H9 (cell line): ENCODE data around the gene NEURL2. TPM values are rescaled to one million over a fixed set of nuclear protein-coding genes. Genes with fewer than 3 reads are reported as not detected.

ENCODE experiments used
- DNase-seq: peaks from one replicate; pipeline ENCODE4 v3.0.0-alpha.2; 2017
- H2AFZ ChIP-seq: one replicate; pipeline ENCODE4 v1.6.1; 2013; ENCODE audit warnings: mild to moderate bottlenecking, low read length, control low read depth, moderate library complexity
- H2AK5ac ChIP-seq: 2 replicates; pipeline ENCODE4 v1.6.1; 2013; ENCODE audit warnings: low read length, control low read depth, mixed read lengths; ENCODE audit not compliant: insufficient read length
- H2BK120ac ChIP-seq: one replicate; pipeline ENCODE4 v1.6.1; 2013; ENCODE audit warnings: low read depth, mild to moderate bottlenecking, low read length, control low read depth, inconsistent platforms; ENCODE audit not compliant: poor library complexity, severe bottlenecking
- H2BK12ac ChIP-seq: 2 replicates; pipeline ENCODE4 v1.6.1; 2013; ENCODE audit warnings: low read length, control low read depth, mixed read lengths, low read depth; ENCODE audit not compliant: insufficient read length
- H2BK15ac ChIP-seq: 2 replicates; pipeline ENCODE4 v1.6.1; 2013; ENCODE audit warnings: low read depth, low read length, control low read depth
- H2BK20ac ChIP-seq: one replicate; pipeline ENCODE4 v1.6.1; 2013; ENCODE audit warnings: low read depth, mild to moderate bottlenecking, low read length, control low read depth, inconsistent platforms; ENCODE audit not compliant: poor library complexity, severe bottlenecking
- H2BK5ac ChIP-seq: 2 replicates; pipeline ENCODE4 v1.6.1; 2013; ENCODE audit warnings: low read length, control low read depth, mixed read lengths; ENCODE audit not compliant: insufficient read length
- H3K14ac ChIP-seq: 2 replicates; pipeline ENCODE4 v1.6.1; 2013; ENCODE audit warnings: low read length, control low read depth; ENCODE audit not compliant: insufficient read depth
- H3K18ac ChIP-seq: 2 replicates; pipeline ENCODE4 v1.6.1; 2013; ENCODE audit warnings: low read depth, mild to moderate bottlenecking, mixed read lengths, low read length, control low read depth; ENCODE audit not compliant: insufficient read length
- H3K23ac ChIP-seq: 2 replicates; pipeline ENCODE4 v1.6.1; 2013; ENCODE audit warnings: low read length, control low read depth, mixed read lengths, low read depth; ENCODE audit not compliant: insufficient read length
- H3K23me2 ChIP-seq: 2 replicates; pipeline ENCODE4 v1.6.1; 2013; ENCODE audit warnings: low read depth, mild to moderate bottlenecking, mixed read lengths, low read length, control low read depth; ENCODE audit not compliant: insufficient read length, poor library complexity, severe bottlenecking
- H3K27ac ChIP-seq: 2 replicates; pipeline ENCODE4 v1.5.1; 2013; ENCODE audit warnings: low read length, control low read depth, mixed read lengths, low read depth; ENCODE audit not compliant: insufficient read length
- H3K27me3 ChIP-seq: 2 replicates; pipeline ENCODE4 v1.6.1; 2013; ENCODE audit warnings: low read length, control low read depth, inconsistent platforms; ENCODE audit not compliant: insufficient read depth
- H3K4ac ChIP-seq: 2 replicates; pipeline ENCODE4 v1.6.1; 2013; ENCODE audit warnings: low read depth, mild to moderate bottlenecking, control low read depth, inconsistent platforms, low read length, moderate library complexity
- H3K4me1 ChIP-seq: 2 replicates; pipeline ENCODE4 v1.6.1; 2013; ENCODE audit warnings: low read length, control low read depth, inconsistent platforms; ENCODE audit not compliant: insufficient read depth
- H3K4me2 ChIP-seq: 2 replicates; pipeline ENCODE4 v1.6.1; 2013; ENCODE audit warnings: low read length, control low read depth, mixed read lengths; ENCODE audit not compliant: insufficient read length, insufficient read depth
- H3K56ac ChIP-seq: 2 replicates; pipeline ENCODE4 v1.6.1; 2013; ENCODE audit warnings: low read depth, mild to moderate bottlenecking, mixed read lengths, low read length, control low read depth; ENCODE audit not compliant: insufficient read length
- H3K79me1 ChIP-seq: 2 replicates; pipeline ENCODE4 v1.6.1; 2013; ENCODE audit warnings: low read depth, mild to moderate bottlenecking, moderate library complexity, low read length, control low read depth, inconsistent platforms; ENCODE audit not compliant: insufficient read depth, poor library complexity, severe bottlenecking
- H3K79me2 ChIP-seq: 2 replicates; pipeline ENCODE4 v1.6.1; 2013; ENCODE audit warnings: low read length, control low read depth, inconsistent platforms; ENCODE audit not compliant: insufficient read depth
- H3K9ac ChIP-seq: 2 replicates; pipeline ENCODE4 v1.6.1; 2013; ENCODE audit warnings: low read length, control low read depth, mixed read lengths; ENCODE audit not compliant: insufficient read length; ENCODE audit errors: extremely low read depth
- H3K9me3 ChIP-seq: one replicate; pipeline ENCODE4 v1.6.1; 2013; ENCODE audit warnings: low read depth, low read length, inconsistent platforms; ENCODE audit not compliant: control insufficient read depth
- H3T11ph ChIP-seq: one replicate; pipeline ENCODE4 v1.6.1; 2013; ENCODE audit warnings: mild to moderate bottlenecking, low read length, control low read depth, inconsistent platforms
- H4K20me1 ChIP-seq: one replicate; pipeline ENCODE4 v1.6.1; 2013; ENCODE audit not compliant: control insufficient read depth, insufficient read length, insufficient read depth
- H4K5ac ChIP-seq: 2 replicates; pipeline ENCODE4 v1.6.1; 2013; ENCODE audit warnings: low read depth, mild to moderate bottlenecking, mixed read lengths, low read length, control low read depth; ENCODE audit not compliant: insufficient read length
- H4K8ac ChIP-seq: replicated peaks from 2 replicates; pipeline ENCODE4 v1.6.1; 2013; ENCODE audit warnings: low read length, control low read depth, mixed read lengths, low read depth; ENCODE audit not compliant: insufficient read length
- H4K91ac ChIP-seq: 2 replicates; pipeline ENCODE4 v1.6.1; 2013; ENCODE audit warnings: low read depth, mild to moderate bottlenecking, moderate library complexity, mixed read lengths, low read length, control low read depth; ENCODE audit not compliant: insufficient read length
- H3K27ac Mint-ChIP-seq, 3 experiments: 2 replicates in 2 of 3; 3 replicates in 1 of 3; pipeline ENCODE4 v1.8.0; 2020 to 2021; ENCODE audit warnings: mixed read lengths in 3 of 3, mild to moderate bottlenecking in 1 of 3, moderate library complexity in 1 of 3
- H3K27me3 Mint-ChIP-seq: 2 replicates; pipeline ENCODE4 v1.8.0; 2021; ENCODE audit warnings: low read depth, mild to moderate bottlenecking, moderate library complexity, mixed read lengths
- H3K36me3 Mint-ChIP-seq, 3 experiments: 2 replicates in 2 of 3; 3 replicates in 1 of 3; pipeline ENCODE4 v1.8.0; 2020 to 2021; ENCODE audit warnings: low read depth in 3 of 3, mixed read lengths in 3 of 3; ENCODE audit not compliant: insufficient read depth in 1 of 3
- H3K4me1 Mint-ChIP-seq, 2 experiments: 2 replicates each; pipeline ENCODE4 v1.8.0; 2020; ENCODE audit warnings: mixed read lengths in 2 of 2
- H3K4me3 Mint-ChIP-seq, 2 experiments: 2 replicates in 1 of 2; 3 replicates in 1 of 2; pipeline ENCODE4 v1.8.0; 2020 to 2021; ENCODE audit warnings: mild to moderate bottlenecking in 2 of 2, mixed read lengths in 2 of 2, moderate library complexity in 1 of 2
- H3K9me3 Mint-ChIP-seq, 2 experiments: 2 replicates in 1 of 2; 3 replicates in 1 of 2; pipeline ENCODE4 v1.8.0; 2020; ENCODE audit warnings: mild to moderate bottlenecking in 2 of 2, mixed read lengths in 2 of 2, moderate library complexity in 1 of 2
- WGBS: extraction: QIAGEN DNeasy Blood & Tissue Kit; methylation state at CpG from one replicate; pipeline ENCODE4 v1.1.7; 2013; ENCODE audit warnings: missing lambda C conversion rate, low lambda C conversion rate, mixed read lengths; ENCODE audit not compliant: insufficient read length; ENCODE audit errors: extremely low coverage; 5-methylcytosine and 5-hydroxymethylcytosine counted together
- total RNA-seq: library from RNA; stranded (reverse); gene quantifications from 2 replicates; pipeline ENCODE4 v1.2.1, GENCODE V29; 2021
- TF ChIP-seq, protein P1 (sequence below): fragments of 200-600 bp; sonication (generic); conservative IDR thresholded peaks from 3 replicates; pipeline ENCODE4 v1.8.0; 2021; ENCODE audit warnings: antibody characterized with exemption, mild to moderate bottlenecking

The NEURL2 gene
- total RNA-seq, 1 experiment from 2014 or later: 5.4 TPM

- Histone ChIP-seq H2AK5ac (no peak overlapping the region), H2BK20ac (no peak overlapping the region), H3K9me3 (no peaks in the 10 kb centered on the region), H3T11ph (no peak overlapping the region), H2BK12ac (no peak overlapping the region), H3K9ac (no peak overlapping the region), H3K27me3 (no peaks in the 10 kb centered on the region), H3K56ac (no peak overlapping the region), H2BK120ac (no peak overlapping the region), H3K23ac (no peak overlapping the region), H3K79me1 (no peaks in the 10 kb centered on the region), H2AFZ (no peak overlapping the region), H4K91ac (no peak overlapping the region), H3K18ac (no peak overlapping the region), H3K14ac (no peak overlapping the region), H2BK15ac (no peak overlapping the region), H2BK5ac (no peak overlapping the region), H3K23me2 (no peaks in the 10 kb centered on the region), H4K8ac (no peak overlapping the region), H3K79me2 (no peaks in the 10 kb centered on the region), H4K5ac (no peak overlapping the region), H3K27ac (no peak overlapping the region), H3K4me1 (no peaks in the 10 kb centered on the region), H3K4me2 (no peak overlapping the region), H3K4ac (no peak overlapping the region), H4K20me1 (no peaks in the 10 kb centered on the region)
- DNase-seq: no peak
- TF ChIP-seq, protein P1, sequence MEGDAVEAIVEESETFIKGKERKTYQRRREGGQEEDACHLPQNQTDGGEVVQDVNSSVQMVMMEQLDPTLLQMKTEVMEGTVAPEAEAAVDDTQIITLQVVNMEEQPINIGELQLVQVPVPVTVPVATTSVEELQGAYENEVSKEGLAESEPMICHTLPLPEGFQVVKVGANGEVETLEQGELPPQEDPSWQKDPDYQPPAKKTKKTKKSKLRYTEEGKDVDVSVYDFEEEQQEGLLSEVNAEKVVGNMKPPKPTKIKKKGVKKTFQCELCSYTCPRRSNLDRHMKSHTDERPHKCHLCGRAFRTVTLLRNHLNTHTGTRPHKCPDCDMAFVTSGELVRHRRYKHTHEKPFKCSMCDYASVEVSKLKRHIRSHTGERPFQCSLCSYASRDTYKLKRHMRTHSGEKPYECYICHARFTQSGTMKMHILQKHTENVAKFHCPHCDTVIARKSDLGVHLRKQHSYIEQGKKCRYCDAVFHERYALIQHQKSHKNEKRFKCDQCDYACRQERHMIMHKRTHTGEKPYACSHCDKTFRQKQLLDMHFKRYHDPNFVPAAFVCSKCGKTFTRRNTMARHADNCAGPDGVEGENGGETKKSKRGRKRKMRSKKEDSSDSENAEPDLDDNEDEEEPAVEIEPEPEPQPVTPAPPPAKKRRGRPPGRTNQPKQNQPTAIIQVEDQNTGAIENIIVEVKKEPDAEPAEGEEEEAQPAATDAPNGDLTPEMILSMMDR: no peak
- no CpG with 5 or more reads among the region's 2 CpGs for WGBS
- no peak overlapping the region for H3K27ac Mint-ChIP-seq
- H3K27me3 Mint-ChIP-seq: no peaks in the 10 kb centered on the region; the same call in 1 of the 2 replicates
- peaks cover 1 to 2% of the 10 kb centered on the region in 2 experiments; a peak in 2 of 4 replicates for H3K4me1 Mint-ChIP-seq
- peaks cover 22 to 52% (median 47%) of the 10 kb centered on the region in 3 experiments for H3K36me3 Mint-ChIP-seq
- H3K9me3 Mint-ChIP-seq: no peaks in the 10 kb centered on the region
- no peak overlapping the region for H3K4me3 Mint-ChIP-seq
Measured at GRCh38 chr20:45897289-45897688, 6.3 kb upstream of the NEURL2 start.
